Ovary (tissue), 9 donors: ENCODE data around the gene SLAMF9. TPM values are rescaled to one million over a fixed set of nuclear protein-coding genes. Genes with fewer than 3 reads are reported as not detected.
"Not testable (repeated sequence)": the region's sequence is repeated elsewhere in the genome, so short reads cannot be mapped to it uniquely, and the experiment has no call there.

ENCODE experiments used
- DNase-seq, 5 donors: peaks; one replicate each; pipeline ENCODE4 v3.0.0-alpha.2; 2019 to 2020
- H3K27ac ChIP-seq, 2 donors: fragments of 200-600 bp; one replicate each; pipeline versions ENCODE4 v1.5.1 to v1.8.0; 2019 to 2022
- H3K27me3 ChIP-seq: fragments of 200-600 bp; one replicate; pipeline ENCODE4 v1.8.0; 2022
- H3K36me3 ChIP-seq: fragments of 200-600 bp; sonication (generic); one replicate; pipeline ENCODE4 v1.5.1; 2019
- H3K4me1 ChIP-seq: one replicate; pipeline ENCODE4 v1.8.1; 2013; ENCODE audit warnings: mild to moderate bottlenecking, moderate library complexity; ENCODE audit not compliant: insufficient read depth
- H3K4me3 ChIP-seq: fragments of 200-600 bp; sonication (generic); one replicate; pipeline ENCODE4 v1.5.1; 2017
- H3K9me3 ChIP-seq, 2 donors: fragments of 200-600 bp in 1 of 2; sonication (generic) in 1 of 2; one replicate each; pipeline versions ENCODE4 v1.5.1 to v1.8.1; 2013 to 2019; ENCODE audit warnings: mild to moderate bottlenecking in 1 of 2, moderate library complexity in 1 of 2
- CTCF ChIP-seq, 3 donors: fragments of 450-650 bp in 2 of 3; fragments of 200-600 bp in 1 of 3; IDR thresholded peaks; one replicate each; pipeline versions ENCODE4 v1.5.1 to v1.8.0; 2016 to 2022; ENCODE audit warnings: antibody characterized with exemption in 3 of 3, mild to moderate bottlenecking in 1 of 3
- EP300 ChIP-seq: sonication (generic); formaldehyde crosslinking; IDR thresholded peaks from one replicate; pipeline ENCODE4 v1.6.1; 2017; ENCODE audit warnings: antibody characterized with exemption
- POLR2A ChIP-seq: fragments of 450-650 bp; IDR thresholded peaks from one replicate; pipeline ENCODE4 v1.6.1; 2017; ENCODE audit warnings: antibody characterized with exemption, mild to moderate bottlenecking, moderate library complexity
- WGBS, 3 donors: extraction: QIAGEN DNeasy Blood & Tissue Kit in 1 of 3; methylation state at CpG; one replicate each; pipeline versions ENCODE4 v1.1.5 to v1.1.7; 2013 to 2017; 5-methylcytosine and 5-hydroxymethylcytosine counted together
- intact Hi-C, 4 donors: fragments of 100-400 bp; cut with DNase I; formaldehyde crosslinking; loops; one replicate each; pipeline versions ENCODE4 v1.11.0 to v1.15.1; 2022 to 2023
- polyA plus RNA-seq, 2 donors: library from polyadenylated mRNA; stranded (reverse); fragments of 200-250 nt in 1 of 2; fragments of 350-450 nt in 1 of 2; fragmentation: Illumina TruSeq in 1 of 2; extraction: RNeasy Lipid Tissue Mini Kit (QIAGEN cat#74804) in 1 of 2; gene quantifications; one replicate each; pipeline ENCODE4 v1.2.3, GENCODE V29; 2013 to 2014
- total RNA-seq, 7 donors: library from RNA; depleted of rRNA in 2 of 7; stranded (reverse); fragments of >200 nt in 2 of 7; fragmentation: NEBNext Ultra II Directional in 3 of 7; extraction: Animal tissue kit (Norgen Biotek cat#: 25700) in 3 of 7; gene quantifications; one replicate each; pipeline versions ENCODE4 v1.1.0 to v1.2.4, GENCODE V29; 2016 to 2023
- donor health status: DM: no; HTN: no; CAD: no; lungs with moderate emphysema.
- donor health status: DM: no; HTN: no; CAD: no.
- donor health status: Bipolar disorder and iron deficiency.
- donor health status: DM: yes; HTN: yes; CAD: no.
- donor health status: DM: no; HTN: no; CAD: no.
- donor health status: DM: yes; HTN: yes; CAD: no.

SLAMF9 gene
- total and polyA plus RNA-seq, 9 donors: not detected

- Histone ChIP-seq H3K4me1 (peaks cover 2% of the 10 kb centered on the region), H3K27me3 (no peaks in the 10 kb centered on the region), H3K27ac (no peak overlapping the region), H3K36me3 (no peaks in the 10 kb centered on the region), H3K4me3 (no peak overlapping the region), H3K9me3 (no peaks in the 10 kb centered on the region)
- intact Hi-C loops: no loop called here
- 70 to 71% (median 71%) methylated on average over 9 of the region's 9 CpGs for WGBS, 3 donors
- TF ChIP-seq CTCF (IDR thresholded peaks at IDR 0.05): no peak
- TF ChIP-seq EP300: no peak
- no peak for TF ChIP-seq POLR2A
- DNase-seq: no peak
These were observed 45.8 kb downstream of the SLAMF9 start for GRCh38 chr1:159908031-159908940.

GRCh38 chr1:159906960-159907359, 47.1 kb downstream of the SLAMF9 start:
- DNase-seq: no peak
- intact Hi-C loops: no loop called here
- H3K4me1 ChIP-seq: peaks cover 2% of the 10 kb centered on the region
- no peaks in the 10 kb centered on the region for H3K36me3 ChIP-seq
- H3K27ac ChIP-seq: no peak overlapping the region
- H3K4me3 ChIP-seq: no peak overlapping the region
- no peaks in the 10 kb centered on the region for H3K27me3 ChIP-seq
- no peaks in the 10 kb centered on the region for H3K9me3 ChIP-seq
- 65 to 86% (median 81%) methylated on average over 1 of the region's 1 CpG for WGBS, 3 donors
- no peak for TF ChIP-seq POLR2A
- no peak for TF ChIP-seq EP300
- no peak for TF ChIP-seq CTCF (IDR thresholded peaks at IDR 0.05)

- DNase-seq, H3K27ac ChIP-seq, H3K9me3 ChIP-seq, H3K36me3 ChIP-seq, H3K4me3 ChIP-seq, intact Hi-C loops, H3K4me1 ChIP-seq, H3K27me3 ChIP-seq: not testable (repeated sequence)
- WGBS, 3 donors: 63 to 67% (median 67%) methylated on average over 3 of the region's 3 CpGs
These were observed 50.0 kb downstream of the SLAMF9 start for GRCh38 chr1:159904036-159904435.

GRCh38 chr1:159902541-159902940, 51.5 kb downstream of the SLAMF9 start:
- 95 to 100% (median 96%) methylated on average over 3 of the region's 3 CpGs for WGBS, 3 donors
- TF ChIP-seq CTCF (IDR thresholded peaks at IDR 0.05) (no peak), POLR2A (no peak), EP300 (no peak)
- Histone ChIP-seq H3K4me1 (peaks cover 4% of the 10 kb centered on the region), H3K27me3 (no peaks in the 10 kb centered on the region), H3K9me3 (no peaks in the 10 kb centered on the region), H3K27ac (no peak overlapping the region), H3K4me3 (no peak overlapping the region), H3K36me3 (no peaks in the 10 kb centered on the region)
- DNase-seq: no peak
- intact Hi-C loops: no loop called here

Other genes with a start within 250 kb of the SLAMF9 start
- 1 to 10 TPM in 2 of 7 donors, under 1 TPM in 2, not detected in 3; 0.96 to 1.7 (median 1.2) TPM for gene CRP, start 239.6 kb downstream of the SLAMF9 start, total RNA-seq
- not detected for gene CRP, start 239.6 kb downstream of the SLAMF9 start, polyA plus RNA-seq
- 100 to 1,000 TPM in 1 of 7 donors, 10 to 100 TPM in 6; 26.9 to 115 (median 37.5) TPM for gene DUSP23, start 173.3 kb downstream of the SLAMF9 start, total RNA-seq
- 10 to 100 TPM; 32.6 to 63.8 TPM for gene DUSP23, start 173.3 kb downstream of the SLAMF9 start, polyA plus RNA-seq
- gene FCRL6, start 151.9 kb downstream of the SLAMF9 start, total RNA-seq: under 1 TPM in 5 of 7 donors, not detected in 2; 0.17 to 0.48 (median 0.20) TPM
- 1 to 10 TPM in 1 of 2 donors, under 1 TPM in 1; 0.08 to 2.3 TPM for gene FCRL6, start 151.9 kb downstream of the SLAMF9 start, polyA plus RNA-seq
- gene SLAMF8, start 127.4 kb downstream of the SLAMF9 start, total RNA-seq: 1 to 10 TPM in 3 of 7 donors, under 1 TPM in 4; 0.43 to 6.2 (median 0.72) TPM
- gene SLAMF8, start 127.4 kb downstream of the SLAMF9 start, polyA plus RNA-seq: 1 to 10 TPM in 1 of 2 donors, under 1 TPM in 1; 0.73 to 8.4 TPM
- under 1 TPM in 5 of 7 donors, not detected in 2; 0.18 to 0.48 (median 0.23) TPM for gene VSIG8, start 91.6 kb downstream of the SLAMF9 start, total RNA-seq
- gene VSIG8, start 91.6 kb downstream of the SLAMF9 start, polyA plus RNA-seq: under 1 TPM in 1 of 2 donors, not detected in 1; 0.06 TPM
- 10 to 100 TPM in 1 of 7 donors, 1 to 10 TPM in 6; 1.1 to 16.7 (median 1.5) TPM for gene CFAP45, start 54.1 kb downstream of the SLAMF9 start, total RNA-seq
- gene CFAP45, start 54.1 kb downstream of the SLAMF9 start, polyA plus RNA-seq: under 1 TPM; 0.30 to 0.50 TPM
- gene TAGLN2, start 28.7 kb downstream of the SLAMF9 start, total RNA-seq: 100 to 1,000 TPM in 6 of 7 donors, 10 to 100 TPM in 1; 81.8 to 202 (median 149) TPM
- gene TAGLN2, start 28.7 kb downstream of the SLAMF9 start, polyA plus RNA-seq: 100 to 1,000 TPM; 174 to 266 TPM
- gene IGSF9, start 8.6 kb downstream of the SLAMF9 start, total RNA-seq: 10 to 100 TPM in 1 of 7 donors, 1 to 10 TPM in 5, under 1 TPM in 1; 0.83 to 14.0 (median 2.0) TPM
- gene IGSF9, start 8.6 kb downstream of the SLAMF9 start, polyA plus RNA-seq: under 1 TPM; 0.10 to 0.87 TPM
- 1 to 10 TPM; 3.8 to 7.4 (median 5.9) TPM for gene PIGM, start 77.8 kb upstream of the SLAMF9 start, total RNA-seq
- 1 to 10 TPM; 2.7 to 7.1 TPM for gene PIGM, start 77.8 kb upstream of the SLAMF9 start, polyA plus RNA-seq
- under 1 TPM in 2 of 7 donors, not detected in 5; 0.15 to 0.18 TPM for gene KCNJ10, start 115.9 kb upstream of the SLAMF9 start, total RNA-seq
- gene KCNJ10, start 115.9 kb upstream of the SLAMF9 start, polyA plus RNA-seq: under 1 TPM; 0.02 to 0.28 TPM
- not detected for gene KCNJ9, start 127.3 kb upstream of the SLAMF9 start, total RNA-seq
- gene KCNJ9, start 127.3 kb upstream of the SLAMF9 start, polyA plus RNA-seq: under 1 TPM in 1 of 2 donors, not detected in 1; 0.01 TPM
- 10 to 100 TPM; 24.2 to 45.6 (median 34.2) TPM for gene IGSF8, start 144.4 kb upstream of the SLAMF9 start, total RNA-seq
- 10 to 100 TPM in 1 of 2 donors, 1 to 10 TPM in 1; 7.3 to 36.7 TPM for gene IGSF8, start 144.4 kb upstream of the SLAMF9 start, polyA plus RNA-seq
- 10 to 100 TPM in 4 of 7 donors, 1 to 10 TPM in 3; 3.0 to 34.0 (median 15.0) TPM for gene ATP1A2, start 161.5 kb upstream of the SLAMF9 start, total RNA-seq
- gene ATP1A2, start 161.5 kb upstream of the SLAMF9 start, polyA plus RNA-seq: 10 to 100 TPM; 10.4 to 38.6 TPM
- gene ATP1A4, start 197.4 kb upstream of the SLAMF9 start, total RNA-seq: under 1 TPM in 1 of 7 donors, not detected in 6; 0.22 TPM
- under 1 TPM in 1 of 2 donors, not detected in 1; 0.37 TPM for gene ATP1A4, start 197.4 kb upstream of the SLAMF9 start, polyA plus RNA-seq
- under 1 TPM in 4 of 7 donors, not detected in 3; 0.15 to 0.61 (median 0.43) TPM for gene CASQ1, start 236.3 kb upstream of the SLAMF9 start, total RNA-seq
- under 1 TPM; 0.06 to 0.92 TPM for gene CASQ1, start 236.3 kb upstream of the SLAMF9 start, polyA plus RNA-seq